Stimulated activated effector memory CD8-positive, alpha-beta T cell treated with anti-CD3 and anti-CD28 coated beads, Interleukin-12 subunit alpha, Interleukin-12 subunit beta, amount 100 ng/mL, for 72 hours (primary cell): ENCODE measurements around the gene QDPR.
"Not testable (repeated sequence)": the region's sequence is repeated elsewhere in the genome, so short reads cannot be mapped to it uniquely, and the experiment has no call there.

Source experiments
- ATAC-seq: fragments of 150-1000 bp; cut with Tn5 transposase; 2 replicates; pipeline ENCODE4 v1.10.0; 2021
- DNase-seq, 2 donors: peaks; one replicate each; pipeline ENCODE4 v3.0.0; 2021 to 2022; ENCODE audit warnings: low spot score in 2 of 2
- H3K27ac Mint-ChIP-seq: one replicate; pipeline ENCODE4 v1.8.0; 2022; ENCODE audit warnings: mild to moderate bottlenecking, mixed read lengths
- H3K36me3 Mint-ChIP-seq: one replicate; pipeline ENCODE4 v1.8.0; 2022; ENCODE audit warnings: mild to moderate bottlenecking, mixed read lengths
- H3K4me1 Mint-ChIP-seq: one replicate; pipeline ENCODE4 v1.8.0; 2022; ENCODE audit warnings: mixed read lengths
- H3K4me3 Mint-ChIP-seq: one replicate; pipeline ENCODE4 v1.8.0; 2022; ENCODE audit warnings: mild to moderate bottlenecking, mixed read lengths
- H3K9me3 Mint-ChIP-seq: one replicate; pipeline ENCODE4 v1.8.0; 2022; ENCODE audit warnings: mixed read lengths

QDPR gene

DNA sequence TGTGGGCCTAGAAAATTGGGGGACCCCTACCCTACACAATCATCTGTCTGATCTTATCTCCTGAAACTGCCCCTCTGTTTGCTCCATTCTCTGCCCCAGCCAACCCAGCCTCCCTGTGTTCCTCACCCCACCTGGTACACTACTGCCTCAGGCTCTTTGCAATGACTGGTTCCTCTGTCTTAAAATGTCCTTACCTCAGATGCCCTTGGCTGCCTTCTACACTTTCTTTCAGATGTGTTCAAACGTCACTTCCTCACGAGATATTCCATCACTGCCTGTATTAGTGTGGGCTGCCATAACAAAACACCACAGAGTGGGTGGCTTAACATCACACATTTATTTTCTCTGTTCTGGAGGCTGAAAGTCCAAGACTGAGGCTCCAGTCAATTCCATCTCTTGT is 29.2 kb downstream of the QDPR start:
- no peaks in the 10 kb centered on the region for H3K9me3 Mint-ChIP-seq
- H3K36me3 Mint-ChIP-seq: peaks cover 38% of the 10 kb centered on the region
- DNase-seq (no peak), ATAC-seq (no peak)
- H3K27ac Mint-ChIP-seq: no peak overlapping the region
- H3K4me1 Mint-ChIP-seq: no peaks in the 10 kb centered on the region
- H3K4me3 Mint-ChIP-seq: no peak overlapping the region

DNA sequence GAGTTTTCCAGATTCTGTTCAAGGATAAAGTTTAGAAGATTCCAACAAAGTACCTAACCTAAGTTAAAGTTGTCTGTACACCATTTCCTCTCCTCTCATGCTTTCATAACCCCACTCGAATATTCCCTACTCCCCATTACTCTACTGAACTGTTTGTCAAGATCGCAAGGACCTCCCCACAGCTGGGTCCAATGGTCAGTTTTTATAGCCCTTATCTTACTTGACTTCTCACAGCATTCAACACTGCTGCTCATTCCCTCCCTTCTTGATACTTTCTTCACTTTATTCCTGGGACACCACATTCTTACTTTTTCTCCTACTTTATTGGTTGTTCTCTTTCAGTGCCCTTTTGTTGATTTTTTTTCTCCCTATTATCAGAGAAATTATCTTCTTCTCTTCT is 30.9 kb downstream of the QDPR start:
- no peak overlapping the region for H3K4me3 Mint-ChIP-seq
- H3K27ac Mint-ChIP-seq: no peak overlapping the region
- ATAC-seq (no peak), DNase-seq (no peak)
- peaks cover 21% of the 10 kb centered on the region for H3K36me3 Mint-ChIP-seq
- no peaks in the 10 kb centered on the region for H3K9me3 Mint-ChIP-seq
- H3K4me1 Mint-ChIP-seq: peaks cover 4% of the 10 kb centered on the region

DNA sequence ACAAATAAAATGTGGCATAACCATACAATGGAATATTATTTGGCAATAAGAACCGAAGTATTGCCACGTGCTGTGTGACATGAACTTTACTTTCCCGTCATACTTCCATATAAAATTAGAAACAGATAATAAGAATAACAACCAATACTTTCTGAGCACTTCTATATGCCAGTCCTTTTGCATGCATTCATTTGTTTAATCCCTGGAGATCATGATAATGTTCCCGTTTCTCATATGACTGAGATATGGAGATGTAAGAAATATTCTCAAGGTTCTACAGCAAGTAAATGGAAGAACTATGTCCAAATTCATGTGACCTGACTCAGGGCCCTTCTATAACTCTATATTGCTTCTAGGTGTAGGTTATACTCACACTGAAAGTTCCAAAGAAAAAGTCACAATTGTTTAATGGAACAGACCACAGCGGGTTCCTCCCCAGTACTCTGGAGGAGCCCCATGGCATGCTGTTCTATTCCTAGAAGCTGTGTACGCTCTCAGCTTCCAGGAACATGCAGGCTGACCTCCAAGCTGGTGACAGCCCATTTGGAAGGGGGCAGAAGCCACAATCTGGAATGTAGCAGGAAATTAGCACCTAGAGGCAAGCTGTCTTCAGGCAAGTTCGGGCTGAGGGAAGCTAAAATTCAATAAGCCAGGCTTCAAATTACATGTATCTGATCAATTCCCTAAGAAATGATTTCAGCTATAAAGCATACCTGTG is 31.5 kb downstream of the QDPR start:
- Mint-ChIP-seq H3K36me3 (peaks cover 15% of the 10 kb centered on the region), H3K27ac (no peak overlapping the region), H3K4me1 (peaks cover 4% of the 10 kb centered on the region), H3K4me3 (no peak overlapping the region), H3K9me3 (no peaks in the 10 kb centered on the region)
- no peak for DNase-seq
- no peak for ATAC-seq

DNA sequence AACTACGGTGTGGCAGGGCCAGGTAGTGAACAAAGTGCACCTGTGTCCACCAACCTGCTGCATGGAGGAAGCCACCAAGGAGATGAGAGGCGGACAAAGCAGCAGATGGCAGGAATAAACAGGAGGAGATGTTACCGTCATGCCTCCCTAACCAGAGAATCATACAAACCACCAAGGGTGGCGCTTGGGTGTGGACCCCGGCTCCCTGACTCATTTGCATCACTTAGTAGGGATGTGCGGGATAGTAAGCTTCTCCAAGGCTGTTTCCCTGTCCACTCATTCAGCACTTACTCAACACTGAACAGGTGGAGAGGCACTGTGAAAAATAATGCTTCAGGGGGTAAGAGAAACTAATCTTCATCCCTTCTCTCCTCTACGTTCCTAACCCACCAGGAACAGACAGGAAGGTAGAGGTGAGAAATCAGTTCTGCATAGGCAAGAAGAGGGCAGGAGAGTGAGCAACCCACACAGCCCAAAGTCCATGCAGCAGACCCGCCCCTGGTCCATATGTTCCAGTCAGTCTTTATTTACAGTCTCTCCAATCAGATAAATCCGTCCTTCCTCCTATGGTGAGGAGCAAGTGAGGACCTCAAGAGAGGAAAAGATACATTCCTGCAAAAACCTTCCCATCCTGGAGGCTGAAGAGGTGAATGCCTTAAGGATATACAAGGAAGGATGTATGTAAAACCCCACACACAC is 34.0 kb downstream of the QDPR start:
- H3K36me3 Mint-ChIP-seq: peaks cover 6% of the 10 kb centered on the region

DNA sequence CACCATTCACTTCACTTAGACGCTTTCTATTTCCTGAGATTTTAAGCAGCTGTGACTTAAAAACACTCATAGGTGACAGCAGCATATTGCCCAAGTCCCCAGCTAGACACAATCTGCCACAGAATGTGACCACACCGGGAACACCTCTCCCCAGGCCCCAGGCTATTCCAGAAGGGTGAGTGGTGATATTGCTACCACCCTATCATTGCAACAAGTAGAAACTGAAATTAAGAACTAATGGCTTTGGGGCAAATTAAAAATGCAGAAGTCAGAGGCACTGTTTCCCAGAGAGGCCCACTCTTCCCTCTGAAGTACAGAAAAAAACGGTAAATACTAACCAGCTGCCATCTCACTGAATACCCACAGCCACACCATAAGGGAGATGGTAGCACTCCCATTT is 35.0 kb downstream of the QDPR start:
- Mint-ChIP-seq H3K9me3 (no peaks in the 10 kb centered on the region), H3K4me3 (no peak overlapping the region), H3K4me1 (peaks cover 4% of the 10 kb centered on the region), H3K36me3 (peaks cover 6% of the 10 kb centered on the region), H3K27ac (no peak overlapping the region)
- DNase-seq: no peak
- no peak for ATAC-seq

More for the DNA sequence above, 34.0 kb downstream of the QDPR start:
- no peak for ATAC-seq
- H3K27ac Mint-ChIP-seq: no peak overlapping the region
- H3K9me3 Mint-ChIP-seq: no peaks in the 10 kb centered on the region
- DNase-seq: no peak
- no peak overlapping the region for H3K4me3 Mint-ChIP-seq
- peaks cover 4% of the 10 kb centered on the region for H3K4me1 Mint-ChIP-seq

- ATAC-seq (no peak), DNase-seq (no peak)
- H3K4me3 Mint-ChIP-seq: no peak overlapping the region
- no peak overlapping the region for H3K27ac Mint-ChIP-seq
- peaks cover 12% of the 10 kb centered on the region for H3K36me3 Mint-ChIP-seq
- no peaks in the 10 kb centered on the region for H3K9me3 Mint-ChIP-seq
- peaks cover 4% of the 10 kb centered on the region for H3K4me1 Mint-ChIP-seq
These were observed 36.4 kb downstream of the QDPR start for GRCh38 chr4:17475481-17475880.

DNA sequence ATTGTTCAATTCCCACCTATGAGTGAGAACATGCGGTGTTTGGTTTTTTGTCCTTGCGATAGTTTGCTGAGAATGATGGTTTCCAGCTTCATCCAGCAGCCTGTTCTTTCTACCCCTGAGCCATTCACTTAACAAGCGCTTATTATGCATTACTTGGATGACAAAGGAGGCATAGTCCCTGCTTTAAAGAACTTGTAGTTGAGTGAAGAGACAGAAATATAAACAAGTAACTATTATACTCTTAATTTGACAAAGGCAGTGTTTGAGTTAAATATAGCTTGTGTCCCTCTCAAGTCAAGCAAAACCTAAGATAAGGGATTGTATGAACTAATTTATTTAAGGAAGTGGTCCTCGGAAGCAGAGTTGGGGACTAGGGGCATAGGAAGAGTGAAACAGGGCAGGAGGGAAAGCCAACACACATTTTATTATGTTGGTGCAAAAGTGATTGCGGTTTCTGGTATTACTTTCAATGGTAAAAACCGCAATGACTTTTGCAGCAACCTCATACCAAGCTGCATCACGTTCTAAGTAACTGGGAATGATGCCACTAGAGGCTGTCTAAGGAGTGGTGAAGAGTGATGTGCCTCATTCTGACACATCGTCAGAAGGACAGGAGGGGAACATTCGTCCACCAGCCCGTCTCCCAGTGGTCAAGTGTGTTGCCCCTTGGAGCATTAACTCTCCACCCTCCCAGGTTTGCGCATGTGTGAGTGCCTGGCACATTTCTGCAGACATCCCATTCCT is 41.8 kb downstream of the QDPR start:
- Mint-ChIP-seq H3K27ac (no peak overlapping the region), H3K9me3 (no peaks in the 10 kb centered on the region), H3K4me3 (no peak overlapping the region), H3K36me3 (peaks cover 6% of the 10 kb centered on the region), H3K4me1 (no peaks in the 10 kb centered on the region)
- DNase-seq: no peak
- no peak for ATAC-seq

GRCh38 chr4:17468619-17469221 is 43.2 kb downstream of the QDPR start:
- H3K9me3 Mint-ChIP-seq: no peaks in the 10 kb centered on the region
- H3K27ac Mint-ChIP-seq: no peak overlapping the region
- ATAC-seq (no peak), DNase-seq (no peak)
- H3K36me3 Mint-ChIP-seq: peaks cover 6% of the 10 kb centered on the region
- H3K4me1 Mint-ChIP-seq: no peaks in the 10 kb centered on the region
- H3K4me3 Mint-ChIP-seq: no peak overlapping the region

- Mint-ChIP-seq H3K4me1 (no peaks in the 10 kb centered on the region), H3K36me3 (peaks cover 2% of the 10 kb centered on the region), H3K4me3 (no peak overlapping the region), H3K27ac (no peak overlapping the region), H3K9me3 (no peaks in the 10 kb centered on the region)
- ATAC-seq (no peak), DNase-seq (no peak)
These were observed 48.3 kb downstream of the QDPR start for GRCh38 chr4:17463606-17464005.

GRCh38 chr4:17450269-17450804 is 61.6 kb downstream of the QDPR start:
- Mint-ChIP-seq H3K9me3 (no peaks in the 10 kb centered on the region), H3K27ac (no peak overlapping the region), H3K4me1 (peaks cover 5% of the 10 kb centered on the region), H3K4me3 (no peak overlapping the region), H3K36me3 (no peaks in the 10 kb centered on the region)
- ATAC-seq (no peak), DNase-seq (no peak)

GRCh38 chr4:17448689-17449088 is 63.2 kb downstream of the QDPR start:
- DNase-seq (no peak), ATAC-seq (peak; percentile 43)

DNA sequence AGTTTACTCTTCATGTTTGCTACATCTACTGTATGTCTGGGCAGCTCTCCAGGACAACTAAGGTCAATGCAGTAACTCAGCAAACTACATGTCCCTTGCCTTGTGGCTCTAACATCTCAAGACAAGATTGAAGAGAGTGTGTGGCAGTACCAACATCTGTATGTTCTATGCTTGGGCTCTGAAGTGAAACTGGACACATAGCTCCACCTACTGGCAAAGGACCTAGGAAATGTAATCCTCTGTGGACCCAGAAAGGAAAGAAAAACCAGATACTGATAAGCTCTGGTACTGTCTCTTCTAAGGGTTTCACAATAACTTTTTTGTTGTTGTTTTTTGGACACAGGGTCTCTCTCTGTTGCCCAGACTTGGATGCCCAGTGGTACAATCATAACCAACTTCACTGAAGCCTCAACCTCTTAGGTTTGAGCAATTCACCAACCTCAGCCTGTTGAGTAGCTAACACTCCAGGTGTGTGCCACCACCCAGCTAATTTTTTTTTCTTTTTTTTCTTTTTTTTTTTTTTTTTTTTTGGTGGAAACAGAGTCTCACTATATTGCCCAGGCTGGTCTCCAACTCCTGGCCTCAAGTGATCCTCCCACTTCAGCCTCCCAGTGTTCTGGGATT is 64.1 kb downstream of the QDPR start:
- peaks cover 5% of the 10 kb centered on the region for H3K4me1 Mint-ChIP-seq

More at GRCh38 chr4:17448689-17449088, 63.2 kb downstream of the QDPR start:
- H3K9me3 Mint-ChIP-seq: no peaks in the 10 kb centered on the region
- H3K36me3 Mint-ChIP-seq: no peaks in the 10 kb centered on the region
- H3K27ac Mint-ChIP-seq: no peak overlapping the region
- H3K4me3 Mint-ChIP-seq: no peak overlapping the region
- peaks cover 5% of the 10 kb centered on the region for H3K4me1 Mint-ChIP-seq

DNA sequence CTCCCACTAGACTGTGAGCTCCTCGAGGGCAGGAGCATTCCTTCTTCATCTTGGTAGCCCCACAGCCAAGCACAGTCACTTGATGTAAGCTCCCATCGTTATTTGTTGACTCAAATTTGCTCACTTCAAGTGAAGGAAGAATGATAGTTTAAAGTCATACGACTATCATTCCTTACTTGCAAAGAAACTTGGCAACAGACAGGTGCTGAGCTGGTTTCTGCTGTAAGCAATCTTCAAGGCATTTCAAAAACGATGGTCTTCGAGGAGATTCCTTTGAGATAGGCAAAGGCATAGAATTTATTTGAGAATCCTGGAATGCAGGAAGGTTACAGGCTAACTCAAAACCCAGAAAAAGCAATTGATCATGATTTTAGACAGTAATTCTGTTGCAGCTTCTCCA is 64.8 kb downstream of the QDPR start:
- Mint-ChIP-seq H3K4me1 (peaks cover 5% of the 10 kb centered on the region), H3K9me3 (no peaks in the 10 kb centered on the region), H3K36me3 (no peaks in the 10 kb centered on the region), H3K4me3 (no peak overlapping the region), H3K27ac (no peak overlapping the region)
- no peak for ATAC-seq
- DNase-seq: no peak

More for the DNA sequence above, 64.1 kb downstream of the QDPR start:
- DNase-seq (peak; percentile 12 to 62), ATAC-seq (peak; percentile 86)
- H3K27ac Mint-ChIP-seq: no peak overlapping the region
- H3K9me3 Mint-ChIP-seq: no peaks in the 10 kb centered on the region
- H3K4me3 Mint-ChIP-seq: no peak overlapping the region
- H3K36me3 Mint-ChIP-seq: no peaks in the 10 kb centered on the region

- not testable (repeated sequence) for H3K4me1 Mint-ChIP-seq, H3K9me3 Mint-ChIP-seq, ATAC-seq, H3K4me3 Mint-ChIP-seq, H3K27ac Mint-ChIP-seq, DNase-seq, H3K36me3 Mint-ChIP-seq
These were observed 69.4 kb downstream of the QDPR start for GRCh38 chr4:17442477-17442876.

DNA sequence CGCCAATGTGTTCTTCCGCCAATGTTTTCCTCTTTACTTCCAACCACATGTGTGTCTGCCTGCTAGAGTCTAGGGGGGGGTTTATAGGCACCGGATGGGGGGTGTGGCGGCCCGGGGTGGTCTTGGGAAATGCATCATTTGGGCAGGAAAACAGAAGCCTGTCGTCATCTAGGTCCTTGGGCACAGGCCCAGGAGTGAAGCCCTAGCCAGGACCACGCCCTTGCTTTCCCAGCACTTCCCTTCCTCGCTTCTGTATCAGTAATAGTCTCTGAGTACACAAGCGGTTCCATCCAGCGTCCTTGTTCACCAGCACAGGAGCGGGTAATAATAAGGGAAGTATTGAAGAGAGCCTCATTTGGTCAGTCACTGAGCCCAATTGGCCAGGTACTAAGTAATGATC is 74.5 kb downstream of the QDPR start:
- Mint-ChIP-seq H3K36me3 (no peaks in the 10 kb centered on the region), H3K4me3 (no peak overlapping the region), H3K27ac (no peak overlapping the region), H3K9me3 (no peaks in the 10 kb centered on the region), H3K4me1 (no peaks in the 10 kb centered on the region)
- DNase-seq (no peak), ATAC-seq (no peak)
